ENCODE results near the gene HTR3D. TPM values are rescaled to one million over a fixed set of nuclear protein-coding genes. Genes with fewer than 3 reads are reported as not detected.

HTR3D gene
- total and polyA plus RNA-seq, 9 of the 15 experiments (the other 6 are each of a cell fraction or from before 2014, with no cell fraction given): not detected

DNA sequence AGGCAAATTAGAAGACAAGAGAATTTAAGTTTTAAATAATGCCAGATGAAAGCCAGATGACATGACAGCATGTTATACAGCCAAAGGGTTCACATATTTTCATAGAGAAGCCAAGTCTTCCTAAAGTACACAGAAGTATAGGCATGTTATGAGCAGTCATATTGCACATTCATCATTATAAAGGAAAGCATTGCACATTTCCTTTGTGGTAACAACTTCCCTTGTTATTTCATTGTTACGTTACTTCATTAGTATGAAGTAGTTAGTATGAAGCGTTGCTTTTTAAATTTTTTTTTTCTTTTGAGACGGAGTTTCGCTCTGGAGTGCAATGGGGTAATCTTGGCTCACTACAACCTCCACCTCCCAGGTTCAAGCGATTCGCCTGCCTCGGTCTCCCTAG, 9.2 kb upstream of the HTR3D start (continued):
- TF ChIP-seq, protein P1, sequence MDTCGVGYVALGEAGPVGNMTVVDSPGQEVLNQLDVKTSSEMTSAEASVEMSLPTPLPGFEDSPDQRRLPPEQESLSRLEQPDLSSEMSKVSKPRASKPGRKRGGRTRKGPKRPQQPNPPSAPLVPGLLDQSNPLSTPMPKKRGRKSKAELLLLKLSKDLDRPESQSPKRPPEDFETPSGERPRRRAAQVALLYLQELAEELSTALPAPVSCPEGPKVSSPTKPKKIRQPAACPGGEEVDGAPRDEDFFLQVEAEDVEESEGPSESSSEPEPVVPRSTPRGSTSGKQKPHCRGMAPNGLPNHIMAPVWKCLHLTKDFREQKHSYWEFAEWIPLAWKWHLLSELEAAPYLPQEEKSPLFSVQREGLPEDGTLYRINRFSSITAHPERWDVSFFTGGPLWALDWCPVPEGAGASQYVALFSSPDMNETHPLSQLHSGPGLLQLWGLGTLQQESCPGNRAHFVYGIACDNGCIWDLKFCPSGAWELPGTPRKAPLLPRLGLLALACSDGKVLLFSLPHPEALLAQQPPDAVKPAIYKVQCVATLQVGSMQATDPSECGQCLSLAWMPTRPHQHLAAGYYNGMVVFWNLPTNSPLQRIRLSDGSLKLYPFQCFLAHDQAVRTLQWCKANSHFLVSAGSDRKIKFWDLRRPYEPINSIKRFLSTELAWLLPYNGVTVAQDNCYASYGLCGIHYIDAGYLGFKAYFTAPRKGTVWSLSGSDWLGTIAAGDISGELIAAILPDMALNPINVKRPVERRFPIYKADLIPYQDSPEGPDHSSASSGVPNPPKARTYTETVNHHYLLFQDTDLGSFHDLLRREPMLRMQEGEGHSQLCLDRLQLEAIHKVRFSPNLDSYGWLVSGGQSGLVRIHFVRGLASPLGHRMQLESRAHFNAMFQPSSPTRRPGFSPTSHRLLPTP (IDR thresholded peaks at IDR 0.05; ENCODE audit: borderline replicate concordance, extremely low read depth, insufficient read length): no peak
- no peak for TF ChIP-seq CHD7 (IDR thresholded peaks at IDR 0.05; ENCODE audit: low read depth, low read length)
- TF ChIP-seq MCM3 (IDR thresholded peaks at IDR 0.05): no peak
- no peak for TF ChIP-seq POLR2AphosphoS5 (IDR thresholded peaks at IDR 0.05; ENCODE audit: control insufficient read depth, insufficient read depth, low read depth, low read length)
- TF ChIP-seq, protein P2, sequence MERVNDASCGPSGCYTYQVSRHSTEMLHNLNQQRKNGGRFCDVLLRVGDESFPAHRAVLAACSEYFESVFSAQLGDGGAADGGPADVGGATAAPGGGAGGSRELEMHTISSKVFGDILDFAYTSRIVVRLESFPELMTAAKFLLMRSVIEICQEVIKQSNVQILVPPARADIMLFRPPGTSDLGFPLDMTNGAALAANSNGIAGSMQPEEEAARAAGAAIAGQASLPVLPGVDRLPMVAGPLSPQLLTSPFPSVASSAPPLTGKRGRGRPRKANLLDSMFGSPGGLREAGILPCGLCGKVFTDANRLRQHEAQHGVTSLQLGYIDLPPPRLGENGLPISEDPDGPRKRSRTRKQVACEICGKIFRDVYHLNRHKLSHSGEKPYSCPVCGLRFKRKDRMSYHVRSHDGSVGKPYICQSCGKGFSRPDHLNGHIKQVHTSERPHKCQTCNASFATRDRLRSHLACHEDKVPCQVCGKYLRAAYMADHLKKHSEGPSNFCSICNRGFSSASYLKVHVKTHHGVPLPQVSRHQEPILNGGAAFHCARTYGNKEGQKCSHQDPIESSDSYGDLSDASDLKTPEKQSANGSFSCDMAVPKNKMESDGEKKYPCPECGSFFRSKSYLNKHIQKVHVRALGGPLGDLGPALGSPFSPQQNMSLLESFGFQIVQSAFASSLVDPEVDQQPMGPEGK (CRISPR knock-in tag; IDR thresholded peaks at IDR 0.05; ENCODE audit: borderline replicate concordance): no peak
- no peak for TF ChIP-seq IFI16 (CRISPR knock-in tag; IDR thresholded peaks at IDR 0.05)
